Measurements from ENCODE around the gene EYA3.
A peak's percentile ranks its signal among the peaks of the same experiment; 100 is the strongest.
"Not testable (repeated sequence)": the region's sequence is repeated elsewhere in the genome, so short reads cannot be mapped to it uniquely, and the experiment has no call there.

Gene EYA3

DNA sequence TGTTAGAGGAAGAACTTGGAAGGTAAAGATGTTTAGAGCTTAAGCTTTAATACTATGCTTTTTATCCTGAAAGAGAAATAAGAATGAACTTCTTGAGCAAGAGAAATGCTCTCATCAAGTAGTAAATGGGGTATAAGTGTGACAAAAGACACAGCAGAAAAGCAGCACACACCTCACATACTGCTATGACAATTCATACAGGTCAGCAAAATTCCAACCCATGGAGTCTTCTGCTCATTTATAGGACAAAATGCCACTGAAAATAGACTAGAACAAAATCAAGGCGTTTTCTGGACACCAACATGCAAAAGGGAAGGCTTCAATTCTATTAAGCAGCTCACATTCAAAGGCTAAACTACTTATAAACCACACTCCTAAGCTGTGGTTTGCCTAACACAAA is 61.2 kb downstream of the EYA3 start:
- DNase-seq = no peak

DNA sequence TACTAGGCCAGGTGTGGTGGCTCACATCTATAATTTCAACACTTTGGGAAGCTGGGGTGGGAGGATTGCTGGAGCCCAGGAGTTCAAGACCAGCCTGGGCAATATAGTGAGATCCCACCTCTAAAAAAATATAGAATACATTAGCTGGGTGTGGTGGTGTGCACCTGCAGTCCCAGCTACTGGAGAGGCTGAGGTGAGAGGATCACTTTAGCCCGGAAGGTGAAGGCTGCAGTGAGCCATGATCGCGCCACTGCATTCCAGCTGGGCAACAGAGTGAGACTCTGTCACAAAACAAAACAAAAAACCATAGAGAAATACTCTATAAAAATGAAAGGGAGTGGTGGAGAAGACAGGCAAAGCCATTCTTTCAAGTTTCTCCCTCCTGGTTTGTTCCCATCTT is 62.1 kb downstream of the EYA3 start:
- no peak for DNase-seq

GRCh38 chr1:28021064-28021463 is 67.3 kb downstream of the EYA3 start:
- no peak for DNase-seq

DNA sequence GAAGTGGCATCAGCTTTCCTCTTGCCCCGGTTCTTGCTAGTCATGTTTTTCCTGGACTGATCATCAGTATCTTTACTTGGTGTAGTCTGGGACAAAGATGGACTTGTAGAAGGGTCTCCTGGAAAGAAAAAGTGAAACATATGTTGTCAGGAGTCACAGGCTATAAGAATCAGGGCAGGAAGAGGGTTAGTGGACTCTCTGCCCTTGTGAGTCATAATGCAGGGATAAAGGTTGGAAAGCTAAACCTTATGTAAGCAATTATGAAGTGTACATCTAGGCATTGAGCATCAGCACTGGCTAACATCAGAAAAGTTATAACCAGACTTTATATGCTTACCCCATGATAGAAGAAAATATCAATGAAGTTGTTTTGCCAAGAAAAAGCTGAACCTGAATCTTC is 77.4 kb downstream of the EYA3 start:
- no peak for DNase-seq

DNA sequence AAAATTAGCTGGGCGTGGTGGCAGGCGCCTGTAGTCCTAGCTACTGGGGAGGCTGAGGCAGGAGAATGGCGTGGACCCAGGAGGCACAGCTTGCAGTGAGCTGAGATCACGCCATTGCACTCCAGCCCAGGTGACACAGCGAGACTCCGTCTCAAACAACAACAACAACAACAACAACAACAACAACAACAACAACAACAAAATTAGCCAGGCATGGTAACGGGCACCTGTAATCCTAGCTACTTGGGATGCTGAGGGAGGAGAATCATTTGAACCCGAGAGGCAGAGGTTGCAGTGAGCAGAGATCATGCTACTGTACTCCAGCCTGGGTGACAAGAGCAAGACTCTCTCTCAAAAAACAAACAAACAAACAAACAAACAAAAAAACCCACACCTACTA is 85.3 kb downstream of the EYA3 start:
- DNase-seq = not testable (repeated sequence)

DNA sequence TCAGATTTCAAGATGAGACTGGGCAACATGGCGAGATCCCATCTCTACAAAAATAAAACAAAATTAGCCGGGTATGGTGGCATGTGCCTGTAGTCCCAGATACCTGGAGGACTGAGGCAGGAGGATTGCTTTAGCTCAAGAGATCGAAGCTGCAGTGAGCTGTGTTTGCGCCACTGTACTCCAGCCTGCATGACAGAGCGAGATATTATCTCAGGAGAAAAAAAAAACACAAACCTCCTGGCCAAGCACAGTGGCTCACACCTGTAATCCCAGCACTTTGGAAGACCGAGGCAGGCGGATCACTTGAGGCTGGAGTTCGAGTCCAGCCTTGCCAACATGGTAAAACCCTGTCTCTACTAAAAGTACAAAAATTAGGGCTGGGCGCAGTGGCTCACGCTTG is 85.8 kb downstream of the EYA3 start:
- DNase-seq = no peak

DNA sequence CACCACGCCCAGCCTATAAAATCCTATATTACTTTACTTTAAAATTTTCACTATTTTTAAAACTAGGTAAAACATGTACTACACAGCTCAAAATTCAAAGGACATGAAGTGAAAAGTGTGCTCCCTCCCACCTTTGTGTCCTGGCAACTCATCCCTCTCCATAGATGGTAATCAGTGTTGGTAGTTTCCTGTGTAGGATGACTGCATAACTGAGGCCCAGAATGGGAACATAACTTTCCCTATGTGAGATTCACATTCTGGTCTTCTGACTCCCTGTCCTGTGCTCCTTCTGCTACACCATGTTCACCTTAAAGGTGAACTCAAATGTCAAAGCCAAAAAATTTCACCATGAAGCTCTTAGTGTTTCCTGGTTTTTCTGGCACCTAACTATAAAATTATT is 89.4 kb downstream of the EYA3 start:
- DNase-seq = no peak

DNA sequence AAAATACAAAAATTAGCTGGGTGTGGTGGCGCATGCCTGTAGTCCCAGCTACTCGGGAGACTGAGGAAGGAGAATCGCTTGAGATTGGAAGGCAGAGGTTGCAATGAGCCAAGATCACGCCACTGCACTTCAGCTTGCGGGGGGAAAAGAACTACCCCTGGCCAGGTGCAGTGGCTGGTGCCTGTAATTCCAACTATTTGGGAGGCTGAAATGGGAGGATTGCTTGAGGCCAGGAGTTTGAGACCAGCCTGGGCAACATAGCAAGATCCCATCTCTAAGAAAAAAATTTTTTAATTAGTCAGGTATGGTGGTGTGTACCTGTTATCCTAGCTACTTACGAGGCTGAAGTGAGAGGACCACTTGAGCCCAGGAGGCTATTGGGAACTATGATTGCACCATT is 93.9 kb downstream of the EYA3 start:
- not testable (repeated sequence) for DNase-seq

DNA sequence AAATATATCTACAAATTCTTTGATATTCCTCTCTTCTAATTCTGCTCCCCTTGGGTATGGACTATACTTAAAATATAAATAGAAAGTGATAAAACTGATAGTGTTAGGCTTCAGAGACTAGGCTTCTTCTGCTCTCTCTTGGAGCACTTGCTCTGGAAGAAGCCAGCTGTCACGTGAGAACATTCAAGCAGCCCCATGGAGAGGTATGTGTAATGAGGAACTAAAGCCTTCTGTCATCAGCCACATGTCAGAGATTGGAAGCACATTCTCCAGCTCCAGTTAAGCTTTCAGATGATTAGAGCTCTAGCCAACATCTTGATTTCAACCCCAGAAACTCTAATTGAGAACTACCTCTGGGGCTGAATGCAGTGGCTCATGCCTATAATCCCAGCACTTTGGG is 94.3 kb downstream of the EYA3 start:
- DNase-seq = no peak

GRCh38 chr1:27993241-27993640 is 95.2 kb downstream of the EYA3 start:
- peak in 1 of 2 donors; percentile 32 for DNase-seq

DNA sequence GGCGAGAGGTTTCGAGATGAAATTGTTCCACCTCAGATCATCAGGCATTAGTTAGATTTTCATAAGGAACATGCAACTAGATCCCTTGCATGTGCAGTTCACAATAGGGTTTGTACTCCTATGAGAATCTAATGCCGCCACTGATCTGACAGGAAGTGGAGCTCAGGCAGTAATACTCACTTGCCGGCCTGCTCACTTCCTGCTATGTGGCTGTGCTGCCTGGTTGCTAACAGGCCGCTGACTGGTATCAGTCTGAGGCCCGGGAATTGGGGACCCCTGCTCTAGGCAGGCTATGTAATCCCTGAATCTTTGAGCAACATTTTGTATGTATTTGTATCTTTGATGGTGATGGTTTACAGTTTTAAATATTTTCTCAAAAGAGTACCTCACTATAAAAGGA is 96.1 kb downstream of the EYA3 start:
- peak; percentile 53 to 59 for DNase-seq

GRCh38 chr1:27990920-27991537 is 97.4 kb downstream of the EYA3 start:
- peak in 1 of 2 donors; percentile 10 for DNase-seq

DNA sequence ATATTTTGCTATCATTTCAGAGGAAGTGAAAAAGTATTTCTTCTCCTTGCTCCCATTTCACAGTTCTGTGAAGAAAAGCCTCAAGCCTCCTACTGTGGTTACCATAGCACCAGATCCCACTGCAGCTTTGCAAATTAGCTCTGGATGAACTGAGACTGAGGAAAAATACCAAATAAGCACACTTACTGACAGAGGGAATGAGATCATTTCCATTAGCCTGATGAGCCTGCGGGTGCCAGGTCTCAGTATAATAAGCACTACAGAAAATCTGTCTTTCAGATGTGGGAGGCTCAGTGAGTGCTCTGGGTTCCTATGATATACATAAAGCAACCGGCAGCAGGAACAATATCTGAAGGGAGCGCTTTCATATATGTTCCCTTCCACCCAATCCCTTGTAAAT is 107.3 kb downstream of the EYA3 start:
- DNase-seq = no peak

- no peak for DNase-seq
These were observed 108.1 kb downstream of the EYA3 start for GRCh38 chr1:27980216-27980845.

GRCh38 chr1:27979859-27980201 is 108.6 kb downstream of the EYA3 start:
- no peak for DNase-seq

DNA sequence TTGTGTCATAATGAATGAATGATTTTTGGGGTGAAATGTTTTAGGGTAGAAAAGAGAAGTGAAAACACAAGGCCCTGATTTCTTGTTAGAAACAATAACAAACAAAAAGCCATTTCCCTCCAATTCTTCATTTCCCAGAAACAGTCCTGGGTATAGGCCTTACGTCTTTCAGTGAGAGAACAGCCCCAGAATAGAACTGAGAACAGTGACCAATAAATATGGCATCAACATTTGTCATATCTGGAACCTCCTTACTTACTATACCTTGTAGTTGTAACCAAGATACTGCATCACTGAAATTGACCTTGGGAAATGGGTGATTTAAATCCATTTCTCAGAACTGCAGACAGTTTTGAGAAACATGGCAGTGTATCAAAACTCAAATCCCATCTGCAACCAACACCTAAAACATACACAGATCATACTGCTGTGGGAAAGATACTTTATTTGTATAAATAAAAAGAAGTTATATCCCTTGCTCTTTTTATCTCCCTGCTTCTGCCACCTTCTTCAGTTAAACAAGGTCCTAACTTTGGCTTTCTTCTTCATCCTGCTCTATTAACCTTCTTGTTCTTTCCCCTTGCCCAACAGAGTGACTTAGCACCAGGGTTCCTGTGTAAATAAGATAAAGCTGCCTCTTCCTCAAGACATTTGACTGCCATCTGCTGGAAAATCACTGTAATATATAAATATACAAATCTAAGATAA is 109.1 kb downstream of the EYA3 start:
- peak in 1 of 2 donors; percentile 61 for DNase-seq

GRCh38 chr1:27974417-27974781 is 114.0 kb downstream of the EYA3 start:
- no peak for DNase-seq

DNA sequence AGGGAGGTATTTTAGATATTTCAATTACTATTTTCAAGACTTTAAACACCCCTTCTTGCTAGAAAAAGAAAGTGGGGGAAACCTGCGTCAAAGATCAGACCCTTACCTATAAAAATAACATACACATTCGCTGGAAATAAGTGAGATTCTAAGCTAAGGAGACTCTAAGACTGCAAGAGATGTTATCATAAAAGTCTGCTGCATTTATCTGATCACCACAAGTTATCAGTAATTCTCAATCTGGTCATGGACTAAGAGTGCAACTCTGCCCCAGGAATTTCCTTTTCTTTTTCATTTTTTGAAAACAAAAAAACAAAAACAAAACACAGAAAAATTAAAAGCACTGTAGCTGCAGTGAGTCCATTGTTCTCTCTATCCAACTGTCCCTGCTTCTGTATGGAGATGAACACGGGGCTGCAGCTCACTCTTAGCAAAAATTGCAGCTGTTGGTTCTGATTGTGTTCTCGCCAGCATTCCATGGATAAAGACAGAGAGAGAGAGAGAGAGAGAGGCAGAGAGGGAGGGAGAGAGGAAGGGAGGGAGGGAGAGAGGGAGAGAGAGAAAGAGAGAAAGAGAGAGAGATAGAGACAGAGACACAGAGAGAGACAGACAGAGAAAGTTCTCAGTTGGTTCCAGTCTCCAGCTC is 114.5 kb downstream of the EYA3 start:
- DNase-seq = no peak

- DNase-seq = no peak
These were observed 116.3 kb downstream of the EYA3 start for GRCh38 chr1:27972141-27972540.

DNA sequence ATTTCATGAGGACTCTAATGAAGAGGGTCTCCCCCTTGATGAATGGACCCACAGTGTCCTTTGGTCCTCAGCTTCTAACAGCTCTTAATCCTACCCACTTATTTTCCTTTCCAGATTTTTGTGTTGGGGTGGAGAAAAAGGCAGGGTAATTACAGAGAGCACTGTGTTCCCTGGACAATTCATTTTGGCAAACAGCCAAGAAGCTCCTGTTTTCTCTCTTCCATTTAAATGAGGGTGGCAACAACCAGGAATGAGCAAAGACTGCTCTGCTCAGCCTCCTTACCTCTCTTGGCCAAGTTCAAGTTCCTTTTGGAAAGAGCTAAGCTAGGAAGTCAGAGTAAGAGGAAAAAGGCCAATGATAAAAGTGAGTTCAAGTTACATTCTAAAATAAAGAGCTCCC is 116.7 kb downstream of the EYA3 start:
- no peak for DNase-seq

- no peak for DNase-seq
These were observed 118.0 kb downstream of the EYA3 start for GRCh38 chr1:27970401-27970800.

DNA sequence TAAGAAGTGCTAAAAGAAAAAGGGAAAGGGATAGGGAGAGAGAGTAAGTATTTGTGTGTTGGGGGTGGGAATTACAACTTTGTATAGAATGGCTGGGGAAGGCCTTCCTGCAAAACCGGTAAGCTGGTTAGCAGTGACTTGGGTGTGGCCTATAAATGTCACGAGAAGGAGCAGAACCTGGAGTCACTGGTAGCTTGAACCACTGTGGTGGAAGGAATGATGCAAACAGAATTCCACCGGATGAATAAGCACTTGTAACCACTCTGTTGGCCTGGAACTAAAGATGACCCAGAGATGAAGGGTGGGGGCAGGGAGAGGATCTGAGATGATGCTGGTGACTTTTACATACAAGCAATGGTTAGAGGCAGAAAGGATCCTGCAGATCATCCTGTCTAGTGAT is 119.7 kb downstream of the EYA3 start:
- no peak for DNase-seq

GRCh38 chr1:27967884-27968466 is 120.4 kb downstream of the EYA3 start:
- no peak for DNase-seq
